ENCODE measurements around the gene SLC26A9.
"Not testable (repeated sequence)": the region's sequence is repeated elsewhere in the genome, so short reads cannot be mapped to it uniquely, and the experiment has no call there.

Gene SLC26A9

DNA sequence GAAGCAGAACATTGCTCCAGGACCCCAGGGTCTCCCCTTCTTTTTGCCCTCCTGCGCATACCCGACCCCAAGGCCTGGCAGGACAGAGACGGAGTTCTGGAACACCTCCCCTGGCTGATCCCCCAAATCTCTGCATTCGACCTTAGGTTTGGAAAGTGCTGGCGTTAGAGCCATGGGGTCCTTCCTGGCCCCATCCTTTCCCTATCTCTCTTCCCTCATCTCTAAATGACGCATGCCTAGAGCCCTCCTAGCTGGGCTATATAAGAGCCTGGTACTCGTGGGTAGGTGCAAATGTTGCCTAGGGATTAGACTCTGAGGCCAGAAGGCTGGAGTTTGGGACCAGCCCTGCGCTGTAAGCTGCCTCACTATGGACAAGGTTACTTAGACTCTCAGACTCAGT is 16.6 kb downstream of the SLC26A9 start:
- DNase-seq (ENCODE audit: low read depth in 2 of 2): no peak

DNA sequence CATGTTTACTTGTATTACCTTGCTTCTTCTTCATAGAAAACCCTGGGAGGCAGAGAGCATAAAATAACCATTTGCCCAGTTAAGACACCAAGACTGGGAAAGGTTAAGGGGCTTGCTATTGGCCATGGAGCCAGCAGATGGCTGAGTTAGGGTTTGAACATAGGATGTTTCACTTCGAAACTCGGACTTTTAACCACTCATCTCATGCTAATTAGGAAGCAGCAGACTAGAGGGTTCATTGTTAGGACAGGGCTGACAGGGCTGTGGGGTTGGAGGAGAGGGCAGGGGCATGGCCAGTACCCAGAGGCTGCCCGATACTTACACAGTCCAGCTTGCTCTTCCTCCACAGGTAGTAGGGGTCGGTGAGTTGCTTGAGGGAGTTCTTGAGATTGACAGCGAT is 17.0 kb downstream of the SLC26A9 start:
- DNase-seq (ENCODE audit: low read depth in 2 of 2): no peak

DNA sequence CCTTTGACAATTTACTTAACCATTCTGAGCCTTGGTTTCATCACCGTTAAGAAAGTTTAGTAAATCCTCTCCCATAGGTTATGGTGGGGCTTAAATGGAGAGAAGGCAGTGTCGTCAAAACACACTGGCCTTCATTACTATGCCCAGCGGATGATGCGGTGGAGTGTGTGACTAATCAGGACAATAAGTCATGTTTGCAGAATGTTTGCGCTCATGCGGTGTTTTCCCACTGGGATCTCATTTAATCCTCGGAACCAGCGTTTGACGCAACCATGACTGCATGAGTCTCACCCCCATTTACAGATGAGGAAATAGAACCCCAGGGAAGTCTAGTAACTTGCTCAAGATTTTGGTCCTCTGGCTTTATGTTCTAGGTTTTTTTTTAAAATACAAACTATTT is 17.5 kb downstream of the SLC26A9 start:
- peak; percentile 82 to 83 for DNase-seq (ENCODE audit: low read depth in 2 of 2)

DNA sequence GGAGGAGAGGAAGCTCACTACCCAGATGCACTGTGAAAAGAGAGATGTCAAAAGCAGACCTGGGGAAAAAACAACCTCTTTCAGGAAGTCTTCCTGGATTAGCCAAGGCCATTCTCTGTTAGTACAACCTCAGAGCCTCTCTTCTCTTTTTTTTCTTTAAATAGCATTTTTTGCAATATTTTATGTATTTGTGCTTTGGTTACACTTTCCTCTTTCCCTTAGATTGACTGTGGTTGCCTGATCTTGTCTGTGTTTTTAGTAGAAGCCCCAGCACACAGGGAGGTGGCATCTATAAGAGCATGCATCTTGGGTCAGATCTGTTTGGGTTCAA is 18.8 kb downstream of the SLC26A9 start:
- no peak for DNase-seq (ENCODE audit: low read depth in 2 of 2)

DNA sequence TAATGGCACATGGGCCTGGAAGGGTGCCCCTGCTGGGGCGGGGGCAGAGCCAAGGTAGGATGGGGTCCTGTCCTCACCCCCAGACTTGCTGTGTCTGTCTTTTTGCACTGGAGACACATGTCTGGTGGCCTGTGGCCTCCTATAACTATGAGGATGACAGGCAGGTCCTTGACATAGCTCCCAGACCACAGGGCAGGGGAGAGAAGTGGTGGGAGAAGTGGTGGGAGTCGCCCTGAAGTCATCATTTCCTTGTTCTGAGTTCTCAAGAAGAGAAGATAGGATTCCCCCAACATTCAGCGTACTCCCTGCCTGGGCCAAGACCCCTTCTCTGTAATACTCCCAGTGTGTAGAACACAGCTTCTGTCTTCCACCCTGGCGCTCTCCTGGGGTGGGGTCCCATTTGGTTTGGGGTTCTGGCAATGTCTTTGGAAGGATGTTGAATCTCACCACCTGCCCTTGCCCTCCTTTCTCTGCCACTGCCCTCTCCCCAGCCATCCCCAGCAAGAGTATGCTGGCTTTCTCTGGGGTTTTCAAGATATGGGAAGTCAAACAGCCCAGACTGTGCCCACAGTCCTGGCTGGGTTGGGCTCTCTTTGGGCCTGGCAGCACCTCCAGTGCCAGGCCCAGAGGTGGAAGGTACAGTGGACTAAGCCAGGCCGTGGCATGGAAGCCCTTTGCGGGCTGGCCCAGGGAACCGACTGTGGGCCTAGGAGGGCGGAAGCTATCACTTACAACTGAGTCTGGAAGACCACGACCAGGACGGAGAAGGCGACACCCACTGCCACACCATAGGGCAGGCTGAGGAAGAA is 19.4 kb downstream of the SLC26A9 start:
- no peak for DNase-seq (ENCODE audit: low read depth in 2 of 2)

DNA sequence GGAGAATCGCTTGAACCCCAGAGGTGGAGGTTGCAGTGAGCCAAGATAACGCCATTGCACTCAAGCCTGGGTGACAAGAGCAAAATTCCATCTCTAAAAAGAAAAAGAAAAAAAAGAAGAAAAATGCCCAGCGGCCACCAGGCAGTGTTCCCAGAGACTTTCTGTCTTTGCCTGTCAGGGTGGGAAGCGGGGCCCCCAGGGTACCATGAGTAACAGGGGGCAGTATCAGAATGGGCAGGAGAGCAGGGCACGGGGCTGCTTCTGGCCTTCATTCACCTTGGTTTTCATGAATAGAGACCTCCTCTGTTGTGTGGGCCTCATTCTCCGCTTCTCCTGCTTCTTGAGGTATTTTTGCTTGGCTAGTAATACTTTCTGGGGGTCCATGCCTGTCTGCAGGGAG is 20.4 kb downstream of the SLC26A9 start:
- DNase-seq (ENCODE audit: low read depth in 2 of 2): no peak

DNA sequence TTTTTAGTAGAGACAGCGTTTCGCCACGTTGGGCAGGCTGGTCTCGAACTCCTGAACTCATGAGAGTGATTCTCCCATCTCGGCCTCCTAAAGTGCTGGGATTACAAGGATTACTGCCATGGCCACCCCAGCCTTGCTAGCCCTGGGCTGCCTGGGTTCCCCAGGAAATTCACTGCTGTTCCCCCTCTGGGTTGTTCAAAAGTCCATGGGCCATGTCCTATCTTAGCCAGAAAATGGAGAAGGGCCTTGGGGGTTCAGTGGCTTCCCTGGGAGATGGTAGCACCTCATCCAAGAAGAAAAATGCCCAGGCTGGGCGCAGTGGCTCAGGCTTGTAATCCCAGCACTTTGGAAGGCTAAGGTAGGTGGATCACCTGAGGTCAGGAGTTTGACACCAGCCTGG is 20.9 kb downstream of the SLC26A9 start:
- no peak for DNase-seq (ENCODE audit: low read depth in 2 of 2)

DNA sequence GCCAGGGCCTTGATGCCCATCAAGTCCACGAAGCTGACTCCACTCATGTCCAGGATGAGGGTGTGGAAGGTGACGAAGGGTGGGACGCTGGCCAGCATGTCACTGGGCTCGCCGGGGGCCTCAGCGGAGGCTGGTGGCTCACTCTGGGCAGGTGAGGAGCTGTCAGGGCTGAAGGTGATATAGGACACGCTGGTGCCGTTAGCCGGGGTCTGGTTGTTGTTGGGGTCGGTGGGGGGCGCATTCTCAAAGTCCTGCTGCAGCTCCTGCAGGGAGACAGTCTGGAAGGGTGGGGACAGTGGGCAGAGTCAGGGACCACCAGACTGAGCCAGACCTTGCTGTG is 21.7 kb downstream of the SLC26A9 start:
- DNase-seq (ENCODE audit: low read depth in 2 of 2): no peak

DNA sequence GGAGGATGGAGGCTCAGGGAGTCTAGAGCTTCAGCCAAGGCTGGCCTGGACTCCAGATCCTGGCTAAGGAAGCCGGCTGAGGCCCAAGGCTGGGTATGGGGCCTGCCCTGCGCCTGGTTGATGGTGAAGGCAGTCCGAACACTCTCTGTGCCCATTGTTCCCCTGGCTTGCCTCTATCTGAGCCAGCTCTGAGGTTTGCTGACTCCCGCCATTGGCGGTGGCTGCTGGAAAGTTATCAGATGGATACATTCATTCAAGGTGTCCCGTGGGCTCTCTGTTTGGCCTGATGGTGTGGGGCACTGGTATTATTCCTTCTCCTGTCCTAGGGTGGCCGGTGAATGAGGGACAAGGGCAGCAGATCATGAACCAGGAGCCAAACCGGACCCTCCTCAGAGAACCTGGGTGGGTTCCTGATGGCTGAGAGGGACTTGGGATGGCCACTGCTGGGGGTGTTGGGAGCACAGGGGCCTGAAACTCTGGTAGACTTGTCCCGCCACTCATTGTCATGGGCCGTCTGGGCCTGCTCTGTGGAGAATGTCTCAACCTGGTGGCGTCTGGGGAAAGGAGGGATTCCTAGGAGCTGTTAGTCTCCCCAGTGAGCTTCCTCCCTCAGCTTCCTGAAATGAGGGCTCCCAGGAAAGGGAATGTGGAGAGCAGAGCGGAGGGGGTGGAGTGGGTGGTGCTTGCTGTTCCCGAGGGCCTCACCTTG is 22.2 kb downstream of the SLC26A9 start:
- no peak for DNase-seq (ENCODE audit: low read depth in 2 of 2)

DNA sequence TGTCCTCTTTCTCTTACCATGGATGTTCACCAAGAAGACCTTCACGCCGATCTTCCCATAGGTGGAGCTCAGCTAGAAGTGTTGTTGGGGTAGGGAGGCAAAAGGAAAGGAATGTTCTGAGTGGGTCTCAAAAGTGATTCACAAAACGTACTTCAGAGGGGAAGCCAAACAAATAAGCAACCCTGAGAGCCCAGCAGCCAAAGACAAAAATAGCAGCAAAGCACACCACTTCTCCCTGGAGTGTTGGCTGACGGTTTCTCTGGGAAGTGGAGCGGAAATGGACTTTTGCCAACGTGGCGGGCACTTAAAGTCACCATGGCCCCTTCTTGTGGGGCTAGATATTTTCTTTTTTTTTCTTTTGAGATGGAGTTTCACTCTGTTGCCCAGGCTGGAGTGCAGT is 23.1 kb downstream of the SLC26A9 start:
- DNase-seq (ENCODE audit: low read depth in 2 of 2): no peak

DNA sequence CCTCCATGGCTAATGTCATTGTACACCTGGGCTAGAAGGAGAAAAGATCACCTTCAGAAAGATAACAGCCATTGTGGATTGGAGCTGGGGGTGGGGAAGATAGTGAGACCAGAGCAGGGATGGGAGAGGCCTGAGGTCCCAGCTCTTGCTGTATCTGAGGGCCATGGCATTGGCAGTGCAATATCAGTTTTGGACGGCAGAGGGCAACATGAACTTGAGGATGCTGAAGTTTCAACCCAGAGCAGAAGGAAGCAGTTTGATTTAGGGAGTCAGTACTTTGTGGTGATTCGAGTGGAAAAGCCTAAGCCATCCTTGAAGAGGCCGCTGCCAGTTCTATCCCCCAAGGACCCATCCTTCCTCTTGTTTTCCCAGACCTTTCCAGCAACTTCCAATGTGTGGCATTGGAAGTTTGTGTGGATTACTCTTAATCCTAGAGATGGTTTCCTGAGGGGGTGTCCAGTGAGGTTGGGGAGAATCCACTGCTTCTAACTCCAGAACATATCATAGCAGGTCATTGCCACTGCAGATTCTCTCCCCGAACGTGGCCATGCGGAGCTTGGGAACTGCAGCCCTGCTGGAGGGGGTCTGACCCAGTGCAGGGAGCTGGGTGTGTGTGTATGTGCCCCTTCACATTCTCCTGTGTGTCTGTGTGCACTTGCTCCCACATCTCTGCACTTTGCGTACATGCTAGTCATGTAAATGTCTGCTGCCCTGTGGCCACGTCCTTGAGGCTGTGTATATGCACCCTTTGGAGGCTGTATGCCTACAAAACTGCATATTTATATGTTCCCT is 24.1 kb downstream of the SLC26A9 start:
- DNase-seq (ENCODE audit: low read depth in 2 of 2): peak; percentile 65 to 69

DNA sequence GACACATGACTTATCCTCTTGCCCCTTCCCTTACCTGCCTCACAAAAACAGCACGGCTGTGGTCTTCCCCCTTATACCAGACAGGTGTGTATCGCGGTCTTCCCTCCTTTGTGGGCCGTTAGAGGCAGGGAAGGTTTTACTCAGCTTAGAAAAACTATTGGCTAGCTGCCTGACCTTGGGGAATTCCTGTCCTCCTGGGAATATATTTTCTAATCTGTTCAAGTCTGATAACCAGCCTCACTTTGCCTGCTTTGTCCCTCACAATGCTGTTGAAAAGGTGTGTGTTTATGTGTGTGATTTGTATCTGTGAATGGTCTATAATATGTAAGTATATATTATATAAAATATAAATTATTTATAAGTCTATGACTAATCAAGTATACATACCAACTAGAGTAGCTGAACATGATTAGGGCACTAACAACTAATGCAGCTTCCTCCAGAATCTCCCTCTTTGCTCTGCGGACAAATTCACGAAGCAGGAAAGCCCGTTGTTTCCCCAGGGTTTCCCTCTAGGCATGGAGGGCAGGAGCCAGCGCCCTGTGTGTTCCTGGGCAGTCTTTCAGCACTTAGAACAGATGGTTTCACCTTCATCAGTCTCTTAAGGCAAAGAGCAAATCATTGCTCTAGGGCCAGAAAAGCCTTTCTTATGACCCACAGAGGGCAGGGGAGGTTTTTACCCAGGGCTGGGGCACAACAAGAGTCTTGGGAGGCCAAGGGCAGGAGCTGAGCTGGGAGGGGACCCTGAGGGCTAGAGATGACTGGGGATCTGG is 25.6 kb downstream of the SLC26A9 start:
- no peak for DNase-seq (ENCODE audit: low read depth in 2 of 2)

DNA sequence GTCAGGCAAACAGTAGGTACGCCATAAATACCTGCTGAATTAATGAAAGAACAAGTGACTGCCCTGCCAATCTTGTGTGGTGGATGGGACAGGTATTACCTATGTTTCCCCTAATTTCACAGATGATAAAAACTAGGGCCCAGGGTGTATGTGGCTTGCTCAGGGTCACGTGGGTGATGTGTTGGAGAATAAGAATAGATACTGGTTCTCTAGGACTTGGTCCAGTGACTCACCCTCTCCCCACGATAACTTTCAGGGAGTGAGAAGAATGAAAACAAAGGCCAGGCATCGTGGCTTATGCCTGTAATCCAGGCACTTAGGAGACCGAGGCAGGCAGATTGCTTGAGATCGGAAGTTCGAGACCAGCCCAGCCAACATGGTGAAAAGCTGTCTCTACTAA is 26.7 kb downstream of the SLC26A9 start:
- no peak for DNase-seq (ENCODE audit: low read depth in 2 of 2)

DNA sequence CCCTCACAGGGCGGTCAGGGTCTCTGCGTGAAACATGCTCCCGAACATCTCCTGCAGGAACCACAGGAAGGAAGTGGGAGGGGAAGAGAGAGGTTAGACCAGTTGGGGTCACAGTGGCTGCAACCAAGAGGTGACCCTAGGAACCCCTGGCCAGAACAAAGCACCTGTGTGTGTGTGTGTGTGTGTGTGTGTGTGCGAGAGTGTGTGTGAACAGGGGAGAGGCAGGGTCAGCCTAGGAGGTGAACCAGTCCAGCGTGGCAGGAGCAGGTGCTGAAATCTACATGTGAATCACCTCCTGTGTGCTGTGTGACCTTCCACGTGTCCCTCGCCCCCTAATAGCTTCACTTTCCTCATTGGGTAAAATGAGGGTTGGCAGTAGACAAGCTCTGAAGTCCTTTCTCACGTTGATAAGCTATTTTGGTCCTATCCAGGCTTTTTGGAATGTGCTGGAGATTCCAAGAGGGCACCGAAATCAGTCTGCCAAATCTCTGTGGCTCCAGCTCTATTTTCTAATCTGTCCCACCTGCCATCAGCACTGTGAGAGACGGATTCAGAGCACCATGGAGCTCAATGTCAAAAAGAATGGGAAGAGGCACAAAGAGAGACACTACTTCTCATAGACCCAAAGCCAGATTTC is 27.8 kb downstream of the SLC26A9 start:
- DNase-seq (ENCODE audit: low read depth in 2 of 2): no peak

DNA sequence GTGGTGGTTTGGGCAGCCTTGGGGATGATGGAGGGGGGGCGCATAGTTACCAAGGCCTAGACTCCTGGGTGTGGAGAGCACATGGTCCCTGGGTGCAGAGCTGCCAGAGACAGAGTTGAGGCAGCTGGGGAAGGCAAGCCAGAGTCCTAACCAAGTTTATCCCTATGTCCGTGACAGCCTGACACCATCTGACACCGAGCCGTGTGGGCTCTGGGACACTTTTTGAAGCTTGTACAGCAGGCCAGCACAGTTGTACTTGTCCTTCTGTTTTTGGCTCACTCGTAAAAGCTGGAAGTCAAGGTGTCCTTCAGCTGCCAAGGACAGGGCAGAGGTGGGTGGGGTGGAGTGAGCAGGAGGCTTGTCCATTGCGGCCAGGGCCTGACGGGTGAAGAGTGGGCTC is 28.5 kb downstream of the SLC26A9 start:
- no peak for DNase-seq (ENCODE audit: low read depth in 2 of 2)

DNA sequence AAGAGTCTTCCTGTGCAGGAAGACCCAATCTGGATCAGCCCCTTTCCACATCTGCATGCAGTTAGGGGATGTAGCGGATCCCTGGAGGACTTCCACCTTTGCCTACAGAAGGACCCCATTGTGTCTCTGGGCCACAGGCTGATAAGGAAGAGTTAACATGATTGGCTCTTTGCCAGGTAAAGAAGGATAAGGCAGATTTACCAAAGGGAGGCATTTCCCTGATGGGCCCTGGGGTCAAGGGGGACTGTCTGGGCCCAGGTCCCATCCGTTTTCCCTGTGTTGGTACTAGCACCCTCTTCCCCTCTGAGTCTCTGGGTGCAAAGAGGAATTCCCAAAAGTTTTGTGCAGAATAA is 29.1 kb downstream of the SLC26A9 start:
- DNase-seq (ENCODE audit: low read depth in 2 of 2): no peak

DNA sequence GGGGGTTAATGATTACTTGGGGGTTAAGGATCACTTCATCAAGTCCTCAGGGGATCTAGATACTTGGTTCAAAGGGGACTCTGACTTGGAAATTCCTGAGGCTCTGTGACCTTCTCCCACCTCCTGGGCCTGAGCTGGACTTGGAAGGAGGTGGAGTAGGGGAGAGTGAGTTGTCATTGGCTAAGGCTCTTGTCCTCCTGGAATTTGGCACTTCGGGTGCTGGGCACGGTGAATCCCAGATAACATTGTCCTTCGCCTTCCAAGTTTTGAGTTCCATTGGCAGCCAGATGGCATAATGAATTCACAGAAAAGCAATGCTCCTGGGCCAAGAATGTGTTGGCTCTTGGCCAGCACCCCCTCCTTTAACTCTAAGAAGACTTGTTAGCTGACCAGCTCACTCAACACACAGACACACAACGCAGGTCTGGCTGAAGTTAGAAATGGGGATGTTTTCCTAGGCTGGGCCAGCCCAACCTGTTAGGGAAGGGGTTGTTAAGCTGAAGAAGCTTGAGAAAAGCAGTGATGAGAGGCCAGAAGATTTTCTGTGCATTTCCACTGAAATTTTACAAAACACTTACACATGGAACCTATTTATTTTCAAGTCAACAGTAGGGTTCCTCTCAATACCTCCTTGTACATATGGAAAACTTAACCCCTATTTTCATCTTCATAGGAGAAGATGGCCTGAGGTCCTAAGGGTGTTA is 29.7 kb downstream of the SLC26A9 start:
- no peak for DNase-seq (ENCODE audit: low read depth in 2 of 2)

DNA sequence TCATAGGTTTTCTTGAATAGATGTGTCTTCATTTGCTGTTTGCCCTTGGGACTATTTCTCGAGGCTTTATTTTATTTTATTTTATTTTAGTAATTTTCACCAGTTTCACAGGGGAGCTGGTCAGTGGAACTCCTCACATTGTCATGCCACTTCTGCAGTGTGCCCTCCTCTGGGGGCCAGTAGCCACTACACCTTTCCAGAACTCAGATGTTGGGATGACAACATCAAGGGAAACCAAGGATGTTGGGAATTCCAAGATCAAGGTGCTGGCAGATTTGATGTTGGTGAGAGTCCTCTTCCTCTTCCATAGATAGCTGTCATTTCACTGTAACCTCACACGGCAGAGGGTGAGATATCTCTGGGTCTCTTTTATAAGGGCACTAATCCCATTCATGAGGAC is 35.5 kb downstream of the SLC26A9 start:
- DNase-seq (ENCODE audit: low read depth in 2 of 2): no peak

DNA sequence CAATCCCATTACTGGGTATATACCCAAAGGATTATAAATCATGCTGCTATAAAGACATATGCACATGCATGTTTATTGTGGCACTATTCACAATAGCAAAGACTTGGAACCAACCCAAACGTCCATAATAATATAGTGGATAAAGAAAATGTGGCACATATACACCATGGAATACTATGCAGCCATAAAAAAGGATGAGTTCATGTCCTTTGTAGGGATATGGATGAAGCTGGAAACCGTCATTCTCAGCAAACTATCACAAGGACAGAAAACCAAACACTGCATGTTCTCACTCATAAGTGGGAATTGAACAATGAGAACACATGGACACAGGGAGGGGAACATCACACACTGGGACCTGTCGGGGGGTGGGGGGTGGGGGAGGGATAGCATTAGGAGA is 38.2 kb downstream of the SLC26A9 start:
- DNase-seq (ENCODE audit: low read depth in 2 of 2): not testable (repeated sequence)

DNA sequence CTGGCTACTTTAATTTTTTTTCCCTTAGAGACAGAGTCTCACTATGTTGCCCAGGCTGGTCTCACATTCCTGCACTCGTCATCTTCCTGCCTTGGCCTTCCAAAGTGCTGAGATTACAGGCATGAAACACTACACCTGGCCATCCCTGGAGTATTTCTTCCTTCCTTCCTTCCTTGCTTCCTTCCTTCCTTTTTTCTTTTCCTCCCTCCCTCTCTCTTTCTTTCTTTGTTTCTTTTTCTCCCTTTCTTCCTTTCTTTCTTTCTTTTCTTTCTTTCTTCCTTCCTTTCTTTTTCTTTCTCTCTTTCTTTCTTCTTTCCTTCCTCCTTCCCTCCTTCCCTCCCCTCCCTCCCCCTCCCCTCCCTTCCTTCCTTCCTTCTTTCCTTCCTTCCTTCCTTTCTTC is 46.9 kb downstream of the SLC26A9 start:
- no peak for DNase-seq (ENCODE audit: low read depth in 2 of 2)

DNA sequence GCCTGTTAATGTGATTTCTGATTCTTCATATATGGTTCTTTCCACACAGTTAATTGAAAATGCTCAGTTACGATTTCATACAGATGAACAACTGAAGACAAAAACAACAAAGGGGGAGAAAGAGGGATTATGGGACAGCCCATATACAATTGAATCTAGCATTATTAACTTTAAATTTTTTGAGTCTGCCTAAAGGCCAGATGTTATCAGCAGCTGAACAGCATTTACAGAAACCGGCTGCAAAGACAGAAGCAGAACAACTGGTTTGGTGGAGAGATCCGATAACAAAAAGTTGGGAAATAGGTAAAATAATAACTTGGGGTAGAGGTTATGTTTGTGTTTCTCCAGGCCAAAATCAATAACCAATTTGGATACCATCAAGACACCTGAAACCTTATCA is 49.1 kb downstream of the SLC26A9 start:
- not testable (repeated sequence) for DNase-seq (ENCODE audit: low read depth in 2 of 2)

All from fibroblast of skin of left quadriceps (primary cell).